ENCODE results near the gene POU4F3.

Gene POU4F3

DNA sequence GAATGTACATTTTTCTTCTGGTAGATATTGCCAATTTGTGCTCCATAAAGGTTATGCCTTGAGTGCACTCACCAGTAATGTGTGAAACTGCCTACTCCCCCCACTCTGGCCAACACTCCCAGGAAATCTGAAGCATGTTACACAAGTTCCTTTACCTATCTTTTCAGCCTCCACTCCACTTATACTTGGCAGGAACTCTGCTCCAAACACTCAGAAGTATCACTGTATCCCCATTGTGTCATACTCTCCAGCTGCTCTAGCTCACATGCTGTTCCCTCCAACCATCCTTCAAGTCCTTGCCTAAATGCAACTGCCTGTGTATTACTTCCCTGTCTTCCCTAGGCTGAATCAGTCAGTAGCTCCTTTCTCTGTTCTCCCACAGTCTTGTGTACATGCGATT is 28.3 kb downstream of the POU4F3 start:
- DNase-seq (ENCODE audit: low read depth) = no peak
- H3K4me3 ChIP-seq (ENCODE audit: low read depth, low read length) = no peak overlapping the region
- no peak for TF ChIP-seq CTCF (conservative IDR thresholded peaks at IDR 0.05; ENCODE audit: low read depth, low read length)

DNA sequence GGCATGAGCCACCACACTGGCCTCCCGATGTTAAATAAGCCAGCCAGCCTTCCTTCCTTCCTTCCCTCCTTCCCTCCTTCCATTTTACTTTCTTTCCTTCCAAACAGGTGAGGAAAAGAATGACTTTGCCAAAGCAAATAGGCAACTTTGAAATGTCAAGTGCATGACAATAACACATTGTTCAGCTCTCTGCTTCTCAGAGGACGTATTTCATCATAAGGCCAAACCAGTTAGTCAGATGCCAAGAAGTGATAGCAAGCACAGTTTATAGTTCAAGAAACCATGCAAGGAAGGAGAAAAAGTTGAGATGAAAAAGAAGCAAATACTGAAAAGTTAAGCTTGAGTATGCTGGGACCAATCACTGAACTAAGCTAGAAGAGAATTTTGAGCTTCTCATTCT is 29.5 kb downstream of the POU4F3 start:
- TF ChIP-seq CTCF (conservative IDR thresholded peaks at IDR 0.05; ENCODE audit: low read depth, low read length) = no peak
- H3K4me3 ChIP-seq (ENCODE audit: low read depth, low read length) = no peak overlapping the region
- peak; percentile 22 for DNase-seq (ENCODE audit: low read depth)

DNA sequence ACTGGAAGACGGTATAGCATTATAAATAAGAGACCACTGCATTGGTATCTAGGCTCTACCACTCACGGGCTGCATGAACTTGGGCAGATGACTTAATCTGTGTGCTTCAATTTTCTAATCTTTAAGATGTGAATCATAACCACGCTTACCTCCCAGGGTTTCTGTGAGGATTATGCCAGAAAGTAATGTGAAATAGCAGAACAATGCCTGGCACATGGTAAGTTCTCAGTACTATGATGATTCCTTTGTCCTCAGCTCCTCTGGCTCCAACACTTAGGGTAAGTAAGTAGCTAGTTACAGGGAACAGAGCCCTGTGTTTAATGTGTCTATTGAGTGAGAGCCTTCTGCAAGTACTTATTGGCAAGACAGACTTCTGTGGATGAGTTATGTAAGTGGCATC is 31.1 kb downstream of the POU4F3 start:
- peak; percentile 65 for DNase-seq (ENCODE audit: low read depth)
- no peak overlapping the region for H3K4me3 ChIP-seq (ENCODE audit: low read depth, low read length)
- TF ChIP-seq CTCF (conservative IDR thresholded peaks at IDR 0.05; ENCODE audit: low read depth, low read length) = no peak

DNA sequence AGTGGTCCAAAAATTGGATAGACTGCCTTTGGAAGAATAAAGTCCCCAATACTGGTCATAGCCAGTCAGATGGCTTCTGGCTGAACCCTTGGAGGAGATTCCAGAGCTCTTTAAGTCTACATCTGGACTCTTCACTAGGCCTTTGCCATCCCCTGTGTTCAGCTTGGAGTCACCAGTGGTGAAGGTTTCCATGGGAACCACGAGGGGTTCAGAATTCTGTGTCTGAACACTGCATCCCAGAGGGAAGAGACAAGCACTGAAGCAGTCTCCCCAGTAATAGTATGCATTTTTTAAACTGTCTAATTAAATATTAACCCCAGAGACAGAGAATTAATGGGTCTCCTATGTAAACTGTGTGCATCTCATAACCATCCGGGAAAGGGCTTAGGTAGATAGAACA is 38.2 kb downstream of the POU4F3 start:
- TF ChIP-seq CTCF (conservative IDR thresholded peaks at IDR 0.05; ENCODE audit: low read depth, low read length) = no peak
- no peak for DNase-seq (ENCODE audit: low read depth)
- no peak overlapping the region for H3K4me3 ChIP-seq (ENCODE audit: low read depth, low read length)

- no peak for DNase-seq (ENCODE audit: low read depth)
- no peak overlapping the region for H3K4me3 ChIP-seq (ENCODE audit: low read depth, low read length)
- no peak for TF ChIP-seq CTCF (conservative IDR thresholded peaks at IDR 0.05; ENCODE audit: low read depth, low read length)
These were observed 40.3 kb downstream of the POU4F3 start for GRCh38 chr5:146378986-146379385.

DNA sequence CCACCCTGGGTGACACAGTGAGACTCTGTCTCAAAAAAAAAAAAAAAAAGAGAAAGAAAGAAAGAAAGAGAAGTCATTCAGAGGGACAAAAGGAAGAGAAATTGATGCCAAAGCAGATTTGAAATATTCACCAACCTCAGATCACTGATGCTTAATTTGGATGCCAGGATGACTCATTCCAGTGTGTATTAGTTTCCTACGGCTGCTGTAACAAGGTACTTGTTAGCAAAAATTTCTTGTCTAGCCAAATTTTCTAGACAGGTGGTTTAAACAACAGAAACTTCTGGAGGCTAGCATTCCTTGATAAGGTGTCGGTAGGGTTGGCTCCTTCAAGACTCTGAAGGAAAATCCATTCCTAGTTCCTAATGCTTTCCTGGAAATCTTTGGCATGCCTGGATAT is 42.1 kb downstream of the POU4F3 start:
- H3K4me3 ChIP-seq (ENCODE audit: low read depth, low read length) = no peak overlapping the region
- no peak for DNase-seq (ENCODE audit: low read depth)
- no peak for TF ChIP-seq CTCF (conservative IDR thresholded peaks at IDR 0.05; ENCODE audit: low read depth, low read length)

DNA sequence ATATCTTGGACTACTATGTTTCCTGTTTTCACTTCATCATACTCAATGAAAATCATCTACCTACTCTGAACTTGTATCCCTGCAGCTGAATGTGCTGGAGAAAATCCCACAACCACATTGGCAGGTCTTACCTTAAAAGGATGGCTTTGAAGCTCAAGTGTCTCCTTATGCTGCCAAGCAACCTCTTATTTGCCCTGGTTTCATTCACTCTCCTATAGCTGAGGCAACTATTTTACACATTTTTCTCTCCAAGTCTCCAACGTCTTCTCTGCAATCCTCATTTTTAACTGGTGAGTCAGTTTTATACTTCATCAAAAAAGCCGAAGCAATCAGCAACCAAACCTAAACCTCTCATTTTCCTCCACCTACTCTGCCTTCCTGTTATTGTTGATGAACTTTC is 49.7 kb downstream of the POU4F3 start:
- TF ChIP-seq CTCF (conservative IDR thresholded peaks at IDR 0.05; ENCODE audit: low read depth, low read length) = no peak
- H3K4me3 ChIP-seq (ENCODE audit: low read depth, low read length) = no peak overlapping the region
- peak; percentile 62 for DNase-seq (ENCODE audit: low read depth)

All from choroid plexus epithelial cell (primary cell).